Activated T-cell treated with anti-CD3 and anti-CD28 coated beads, Interleukin-2, amount 50 U/mL, for 4 hours (primary cell): ENCODE results near the gene HTR3B. TPM values are rescaled to one million over a fixed set of nuclear protein-coding genes. Genes with fewer than 3 reads are reported as not detected.
A peak's percentile ranks its signal among the peaks of the same experiment; 100 is the strongest.

Experiments used
- ATAC-seq, 2 donors: fragments of 200-7000 bp; cut with Tn5 transposase; one replicate each; pipeline ENCODE4 v1.10.0; 2021
- DNase-seq: peaks from one replicate; pipeline ENCODE4 v3.0.0-alpha.2; 2020
- H3K27me3 Mint-ChIP-seq: one replicate; pipeline ENCODE4 v1.8.0; 2021; ENCODE audit warnings: low read depth, mixed read lengths
- H3K36me3 Mint-ChIP-seq: one replicate; pipeline ENCODE4 v1.8.0; 2022; ENCODE audit warnings: mixed read lengths; ENCODE audit not compliant: insufficient read depth
- H3K4me1 Mint-ChIP-seq: one replicate; pipeline ENCODE4 v1.8.0; 2021; ENCODE audit warnings: low read depth, mixed read lengths
- H3K4me3 Mint-ChIP-seq: one replicate; pipeline ENCODE4 v1.8.0; 2021; ENCODE audit warnings: mild to moderate bottlenecking, moderate library complexity, mixed read lengths
- H3K9me3 Mint-ChIP-seq: one replicate; pipeline ENCODE4 v1.8.0; 2021; ENCODE audit warnings: mixed read lengths
- total RNA-seq, 3 donors: library from RNA; stranded (reverse); gene quantifications; one replicate each; pipeline ENCODE4 v1.2.1, GENCODE V29; 2021

HTR3B gene
- total RNA-seq, result not detected

GRCh38 chr11:113904379-113905101 lies at the start of gene HTR3B:
TSS of gene HTR3B (plus strand) at chr11:113904796. CDS start at chr11:113904934, 138 bp downstream.
- DNase-seq (no peak), ATAC-seq (no peak)
- Mint-ChIP-seq H3K36me3 (no peaks in the 10 kb centered on the region), H3K4me3 (no peak within 1 kb of the TSS), H3K9me3 (no peaks in the 10 kb centered on the region), H3K4me1 (no peaks in the 10 kb centered on the region), H3K27me3 (peaks cover 2% of the 10 kb centered on the region)

GRCh38 chr11:113855803-113856202 lies 48.8 kb upstream of the HTR3B start:
- H3K36me3 Mint-ChIP-seq, result peaks cover 7% of the 10 kb centered on the region
- no peak for ATAC-seq
- no peak overlapping the region for H3K4me3 Mint-ChIP-seq
- no peak for DNase-seq
- no peaks in the 10 kb centered on the region for H3K27me3 Mint-ChIP-seq
- no peaks in the 10 kb centered on the region for H3K9me3 Mint-ChIP-seq
- H3K4me1 Mint-ChIP-seq, result peaks cover 9% of the 10 kb centered on the region

- DNase-seq (no peak), ATAC-seq (no peak)
- Mint-ChIP-seq H3K36me3 (no peaks in the 10 kb centered on the region), H3K9me3 (no peaks in the 10 kb centered on the region), H3K27me3 (no peaks in the 10 kb centered on the region), H3K4me3 (no peak overlapping the region), H3K4me1 (peaks cover 17% of the 10 kb centered on the region)
These were observed 47.4 kb upstream of the HTR3B start for GRCh38 chr11:113856966-113857759.

GRCh38 chr11:113859665-113860064 lies 44.9 kb upstream of the HTR3B start:
- Mint-ChIP-seq H3K4me3 (peak overlapping the region; percentile 27), H3K36me3 (peaks cover 5% of the 10 kb centered on the region), H3K9me3 (no peaks in the 10 kb centered on the region), H3K4me1 (peaks cover 26% of the 10 kb centered on the region), H3K27me3 (no peaks in the 10 kb centered on the region)
- no peak for DNase-seq
- ATAC-seq, result no peak

GRCh38 chr11:113862435-113862834 lies 42.2 kb upstream of the HTR3B start:
- H3K4me3 Mint-ChIP-seq, result peak overlapping the region; percentile 1
- DNase-seq, result no peak
- peaks cover 30% of the 10 kb centered on the region for H3K4me1 Mint-ChIP-seq
- no peak for ATAC-seq
- H3K9me3 Mint-ChIP-seq, result no peaks in the 10 kb centered on the region
- H3K27me3 Mint-ChIP-seq, result no peaks in the 10 kb centered on the region
- H3K36me3 Mint-ChIP-seq, result peaks cover 9% of the 10 kb centered on the region

GRCh38 chr11:113864410-113864809 lies 40.2 kb upstream of the HTR3B start:
- no peaks in the 10 kb centered on the region for H3K9me3 Mint-ChIP-seq
- no peak for ATAC-seq
- DNase-seq, result no peak
- peaks cover 37% of the 10 kb centered on the region for H3K4me1 Mint-ChIP-seq
- no peaks in the 10 kb centered on the region for H3K27me3 Mint-ChIP-seq
- no peak overlapping the region for H3K4me3 Mint-ChIP-seq
- peaks cover 9% of the 10 kb centered on the region for H3K36me3 Mint-ChIP-seq

- Mint-ChIP-seq H3K4me1 (peaks cover 31% of the 10 kb centered on the region), H3K36me3 (peaks cover 9% of the 10 kb centered on the region), H3K4me3 (no peak overlapping the region), H3K9me3 (no peaks in the 10 kb centered on the region), H3K27me3 (no peaks in the 10 kb centered on the region)
- DNase-seq (no peak), ATAC-seq (no peak)
These were observed 38.7 kb upstream of the HTR3B start for GRCh38 chr11:113865873-113866272.

- Mint-ChIP-seq H3K27me3 (no peaks in the 10 kb centered on the region), H3K4me1 (peaks cover 28% of the 10 kb centered on the region), H3K36me3 (peaks cover 6% of the 10 kb centered on the region), H3K4me3 (peak overlapping the region; percentile 9), H3K9me3 (no peaks in the 10 kb centered on the region)
- ATAC-seq, result no peak
- no peak for DNase-seq
These were observed 36.6 kb upstream of the HTR3B start for GRCh38 chr11:113867843-113868503.

- Mint-ChIP-seq H3K4me3 (no peak overlapping the region), H3K4me1 (peaks cover 45% of the 10 kb centered on the region), H3K27me3 (no peaks in the 10 kb centered on the region), H3K36me3 (no peaks in the 10 kb centered on the region), H3K9me3 (no peaks in the 10 kb centered on the region)
- no peak for DNase-seq
- no peak for ATAC-seq
These were observed 33.3 kb upstream of the HTR3B start for GRCh38 chr11:113871336-113871735.

- ATAC-seq (no peak), DNase-seq (no peak)
- Mint-ChIP-seq H3K36me3 (no peaks in the 10 kb centered on the region), H3K4me3 (peak overlapping the region; percentile 86), H3K27me3 (no peaks in the 10 kb centered on the region), H3K9me3 (no peaks in the 10 kb centered on the region), H3K4me1 (peaks cover 45% of the 10 kb centered on the region)
These were observed 31.4 kb upstream of the HTR3B start for GRCh38 chr11:113873236-113873626.

- Mint-ChIP-seq H3K9me3 (no peaks in the 10 kb centered on the region), H3K4me1 (peaks cover 42% of the 10 kb centered on the region), H3K4me3 (peak overlapping the region; percentile 86), H3K36me3 (no peaks in the 10 kb centered on the region), H3K27me3 (no peaks in the 10 kb centered on the region)
- DNase-seq, result no peak
- ATAC-seq, result no peak
These were observed 30.5 kb upstream of the HTR3B start for GRCh38 chr11:113874096-113874495.

- ATAC-seq (peak; percentile 12 to 56), DNase-seq (no peak)
- Mint-ChIP-seq H3K4me1 (peaks cover 42% of the 10 kb centered on the region), H3K27me3 (no peaks in the 10 kb centered on the region), H3K36me3 (no peaks in the 10 kb centered on the region), H3K4me3 (peak overlapping the region; percentile 86), H3K9me3 (no peaks in the 10 kb centered on the region)
These were observed 29.9 kb upstream of the HTR3B start for GRCh38 chr11:113874581-113875233.

GRCh38 chr11:113875234-113876073 lies 29.1 kb upstream of the HTR3B start, which contains the start of gene USP28:
TSS of gene USP28 (minus strand) at chr11:113875572. CDS start at chr11:113875501, 71 bp downstream.
- DNase-seq, result peak; percentile 63
- Mint-ChIP-seq H3K27me3 (no peaks in the 10 kb centered on the region), H3K36me3 (no peaks in the 10 kb centered on the region), H3K9me3 (no peaks in the 10 kb centered on the region), H3K4me3 (peak within 1 kb of the TSS; percentile 93), H3K4me1 (peaks cover 42% of the 10 kb centered on the region)
- ATAC-seq, result peak; percentile 84 to 86
